Measurements from ENCODE around the gene HELZ.

DNA sequence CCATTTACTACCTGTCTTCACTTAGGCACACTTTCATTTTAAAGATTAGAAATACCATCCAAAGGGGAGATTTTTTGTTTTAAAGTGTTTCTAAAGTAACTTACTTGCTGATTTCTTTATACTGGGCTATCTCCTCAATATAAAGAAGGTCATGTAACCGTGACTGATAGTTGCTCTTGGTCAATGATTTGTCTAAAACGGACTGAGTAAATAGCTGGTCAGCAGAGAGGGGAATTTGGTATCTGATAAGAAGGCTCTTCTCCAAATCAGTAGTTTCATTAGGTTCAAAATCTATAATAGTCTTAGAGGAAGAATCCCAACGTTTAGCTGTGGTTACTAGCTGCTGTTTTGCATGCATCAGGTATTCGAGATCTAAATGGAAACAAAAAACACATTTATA lies 66.4 kb downstream of the HELZ start:
- TF ChIP-seq, protein P1, sequence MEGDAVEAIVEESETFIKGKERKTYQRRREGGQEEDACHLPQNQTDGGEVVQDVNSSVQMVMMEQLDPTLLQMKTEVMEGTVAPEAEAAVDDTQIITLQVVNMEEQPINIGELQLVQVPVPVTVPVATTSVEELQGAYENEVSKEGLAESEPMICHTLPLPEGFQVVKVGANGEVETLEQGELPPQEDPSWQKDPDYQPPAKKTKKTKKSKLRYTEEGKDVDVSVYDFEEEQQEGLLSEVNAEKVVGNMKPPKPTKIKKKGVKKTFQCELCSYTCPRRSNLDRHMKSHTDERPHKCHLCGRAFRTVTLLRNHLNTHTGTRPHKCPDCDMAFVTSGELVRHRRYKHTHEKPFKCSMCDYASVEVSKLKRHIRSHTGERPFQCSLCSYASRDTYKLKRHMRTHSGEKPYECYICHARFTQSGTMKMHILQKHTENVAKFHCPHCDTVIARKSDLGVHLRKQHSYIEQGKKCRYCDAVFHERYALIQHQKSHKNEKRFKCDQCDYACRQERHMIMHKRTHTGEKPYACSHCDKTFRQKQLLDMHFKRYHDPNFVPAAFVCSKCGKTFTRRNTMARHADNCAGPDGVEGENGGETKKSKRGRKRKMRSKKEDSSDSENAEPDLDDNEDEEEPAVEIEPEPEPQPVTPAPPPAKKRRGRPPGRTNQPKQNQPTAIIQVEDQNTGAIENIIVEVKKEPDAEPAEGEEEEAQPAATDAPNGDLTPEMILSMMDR (IDR thresholded peaks at IDR 0.05; ENCODE audit: insufficient read depth, low read depth, low read length) = no peak
- no peak for TF ChIP-seq EZH2 (IDR thresholded peaks at IDR 0.05; ENCODE audit: insufficient read depth, low read length)
